IPS-NIHi7 (cell line): ENCODE measurements around the gene DPP4.

Experiments used
- DNase-seq: peaks from one replicate; pipeline ENCODE4 v3.0.0; 2012; ENCODE audit warnings: mixed read lengths; ENCODE audit errors: extremely low spot score

The DPP4 gene

DNA sequence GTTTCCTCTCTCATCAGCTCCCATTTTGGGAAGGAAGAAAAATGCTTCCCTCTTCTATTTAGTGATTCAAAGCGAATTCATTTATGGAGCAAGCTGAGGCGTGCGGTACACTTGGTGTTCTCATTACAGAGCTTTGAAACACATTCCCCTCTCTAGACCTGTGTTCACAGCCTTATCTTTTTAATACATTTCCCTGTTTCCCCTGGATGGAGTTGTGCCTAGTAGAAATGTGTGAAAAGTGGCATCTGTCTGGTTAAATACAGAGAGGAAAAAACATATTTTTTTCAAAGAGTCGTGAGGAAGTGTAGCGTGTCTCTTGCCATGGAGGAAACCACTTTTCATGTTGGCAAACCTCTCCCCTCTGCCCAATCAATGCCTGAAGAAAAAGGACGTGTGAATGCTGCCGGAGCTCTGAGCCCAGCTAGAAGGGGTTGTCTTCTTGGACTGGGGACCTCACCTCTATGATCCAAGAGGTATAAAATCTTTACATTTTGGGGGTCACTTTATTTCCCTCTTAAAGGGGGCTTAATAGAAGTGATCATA, 52.4 kb downstream of the DPP4 start:
- no peak for DNase-seq

GRCh38 chr2:162018530-162018929, 55.5 kb downstream of the DPP4 start:
- no peak for DNase-seq

- DNase-seq, result no peak
Observed at GRCh38 chr2:162017233-162017632, 56.8 kb downstream of the DPP4 start.

- DNase-seq, result no peak
Observed at GRCh38 chr2:162016080-162016479, 57.9 kb downstream of the DPP4 start.

GRCh38 chr2:162014751-162015150, 59.3 kb downstream of the DPP4 start:
- DNase-seq, result no peak

DNA sequence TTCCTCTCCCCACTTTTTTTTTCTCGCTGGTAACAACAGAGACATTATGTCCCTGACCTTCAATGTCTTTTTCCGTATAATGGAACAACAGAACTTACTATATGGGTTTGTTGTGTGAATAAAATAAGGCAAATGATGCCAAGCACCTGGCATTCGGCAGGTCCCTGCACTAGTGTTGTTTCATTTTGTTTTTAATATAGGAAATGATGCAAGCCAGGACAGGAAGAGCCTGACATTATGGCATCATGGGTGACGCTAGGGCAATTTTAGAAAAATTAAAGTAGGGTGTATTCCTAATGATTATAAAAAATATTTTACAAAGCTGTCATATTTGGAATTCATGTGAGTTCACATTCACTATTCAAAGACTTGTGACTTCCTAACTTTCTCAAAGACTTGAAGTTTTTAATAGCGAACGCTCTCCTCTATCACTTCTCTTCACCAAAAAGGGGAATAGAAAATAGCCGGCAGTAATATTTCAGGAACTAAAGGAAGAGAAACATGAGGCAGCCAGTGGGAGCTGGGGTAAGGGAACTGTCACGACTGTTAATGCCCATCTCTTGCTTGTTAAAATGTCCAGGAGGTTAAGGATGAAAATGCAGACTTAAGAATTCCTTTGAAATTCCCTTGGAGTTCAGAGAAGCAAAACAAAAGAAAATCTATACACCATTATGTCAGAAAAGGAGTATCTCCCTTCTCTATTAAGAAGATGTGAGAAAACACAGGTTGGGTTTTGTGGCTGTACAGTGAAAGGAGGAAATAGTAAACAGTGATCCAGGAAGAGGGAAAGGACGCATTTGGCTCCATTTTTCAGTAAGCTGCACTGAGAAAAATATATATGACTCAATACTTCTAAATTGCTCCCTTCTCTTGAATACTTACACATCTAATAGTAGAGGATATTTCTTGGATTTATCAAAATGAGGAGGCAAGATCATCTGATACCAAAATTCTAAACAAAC, 60.2 kb downstream of the DPP4 start:
- no peak for DNase-seq

DNA sequence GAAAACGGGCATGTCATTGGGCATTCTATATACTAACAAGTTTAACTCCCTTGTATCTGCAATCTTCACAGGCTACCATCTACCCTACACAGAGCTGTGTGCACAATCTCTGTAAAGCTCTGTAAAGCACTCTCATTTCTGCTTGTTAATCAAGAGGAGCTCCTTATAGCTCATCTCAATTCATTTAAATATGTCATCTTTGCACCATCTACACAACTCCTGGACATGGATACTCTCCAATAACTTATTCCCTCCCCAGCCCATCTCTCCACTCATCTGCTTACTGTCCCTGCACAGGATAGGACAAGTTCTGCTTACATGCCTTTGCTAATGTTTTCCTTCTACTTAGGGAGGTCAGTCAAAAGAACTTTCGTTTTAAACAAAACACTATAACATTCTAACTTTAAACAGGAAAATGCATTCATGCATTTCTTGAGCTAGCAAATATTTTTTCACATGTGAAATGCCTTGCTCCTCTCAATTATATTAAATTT, 61.4 kb downstream of the DPP4 start:
- no peak for DNase-seq

GRCh38 chr2:162011706-162012564, 62.1 kb downstream of the DPP4 start:
- DNase-seq, result no peak

DNA sequence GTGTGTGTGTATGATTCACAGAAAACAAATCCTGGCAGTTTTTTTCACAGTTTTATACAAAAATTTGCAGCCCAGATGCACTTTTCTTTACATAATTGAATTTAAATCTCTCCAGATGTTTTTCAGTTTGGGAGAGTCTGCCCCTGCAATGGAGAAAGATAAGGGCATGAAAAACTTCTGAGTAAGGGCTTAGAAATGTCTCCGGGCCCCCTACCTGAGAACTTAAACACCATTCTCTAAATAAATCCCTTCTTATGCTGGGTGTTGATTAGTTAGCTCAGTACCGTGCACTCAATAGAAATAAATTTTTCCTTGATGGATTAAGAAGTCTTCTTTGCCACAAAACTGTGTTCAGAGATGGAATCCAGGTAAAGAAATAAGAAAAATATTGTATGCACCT, 64.5 kb downstream of the DPP4 start:
- no peak for DNase-seq

- DNase-seq, result no peak
Observed at GRCh38 chr2:162007447-162008040, 66.5 kb downstream of the DPP4 start.

DNA sequence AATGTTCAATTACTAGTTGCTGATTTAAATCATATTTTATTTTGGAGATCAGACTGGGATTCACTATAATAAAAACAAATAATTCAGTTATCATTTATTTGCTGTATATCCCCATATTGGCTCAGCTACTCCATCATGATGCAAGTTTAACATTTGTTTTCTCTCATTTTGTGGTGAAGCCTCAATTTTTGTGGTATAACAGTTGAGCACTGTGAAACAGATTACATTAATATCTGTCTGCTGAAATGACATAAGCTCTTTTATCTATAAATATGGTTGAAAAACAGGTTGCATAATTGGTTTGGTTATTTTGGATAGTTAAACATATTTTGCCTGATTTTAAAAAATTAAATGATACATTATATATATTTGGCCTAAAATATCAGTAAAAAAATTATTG, 67.7 kb downstream of the DPP4 start:
- DNase-seq, result no peak

GRCh38 chr2:162004031-162004430, 70.0 kb downstream of the DPP4 start:
- no peak for DNase-seq

DNA sequence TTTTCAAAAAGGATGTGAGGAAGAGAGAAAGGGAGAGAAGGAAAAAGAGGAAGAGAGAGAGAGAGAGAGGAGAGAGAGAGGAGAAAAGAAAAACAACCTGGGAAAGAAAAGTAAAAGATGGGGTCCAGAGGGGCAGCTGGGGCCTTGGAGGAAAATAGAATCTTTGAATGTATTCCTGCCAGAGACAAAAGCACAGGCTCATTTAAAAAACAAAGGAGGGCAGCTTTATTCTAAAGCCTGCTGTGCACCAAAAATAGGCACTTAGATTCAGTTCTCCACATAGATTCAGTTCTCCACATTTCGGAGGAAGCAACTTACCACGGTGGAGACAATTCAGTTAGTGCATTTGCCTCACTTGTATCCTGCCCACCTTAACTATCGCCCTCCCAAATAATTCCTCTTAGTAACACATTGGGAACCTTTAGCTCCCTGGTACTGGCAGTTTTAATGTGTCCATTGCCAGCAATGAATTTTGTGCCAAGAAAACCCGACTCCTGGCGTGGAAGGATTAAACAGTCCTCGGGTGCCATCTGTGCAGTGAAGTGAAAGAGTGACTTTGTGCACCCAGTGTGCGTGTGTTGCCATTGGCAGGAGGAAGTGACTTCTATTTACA, 71.3 kb downstream of the DPP4 start:
- DNase-seq, result no peak

GRCh38 chr2:162000431-162000830, 73.6 kb downstream of the DPP4 start:
- no peak for DNase-seq

GRCh38 chr2:161999321-161999720, 74.7 kb downstream of the DPP4 start:
- DNase-seq, result no peak

- peak; percentile 24 for DNase-seq
Observed at GRCh38 chr2:161998857-161999256, 75.2 kb downstream of the DPP4 start.

DNA sequence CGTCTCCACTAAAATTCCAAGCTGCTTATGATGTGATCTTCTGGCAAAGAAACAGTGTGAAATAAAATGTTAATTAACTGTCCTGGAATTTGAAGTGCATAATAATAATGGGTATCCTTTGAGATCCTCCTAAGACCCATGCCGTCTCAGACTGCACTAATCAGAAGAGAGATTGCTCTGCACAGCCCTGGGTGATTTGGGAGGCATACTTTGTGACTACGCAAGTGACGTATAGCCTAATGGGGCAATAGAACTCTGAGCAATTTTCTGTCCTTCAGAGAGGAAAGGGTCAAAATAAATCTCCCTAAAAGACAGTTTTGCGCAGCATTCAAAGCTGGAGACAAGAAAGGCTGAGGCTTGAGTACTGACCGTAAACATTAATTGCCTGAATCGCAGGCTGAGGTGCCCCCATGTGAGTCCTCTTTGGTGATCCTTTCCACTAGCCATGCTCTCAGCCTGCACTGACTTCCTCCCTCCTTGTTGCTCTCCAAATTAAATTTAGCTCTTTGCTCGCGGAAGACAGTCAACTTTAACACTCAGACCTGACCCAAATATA, 76.0 kb downstream of the DPP4 start:
- no peak for DNase-seq

DNA sequence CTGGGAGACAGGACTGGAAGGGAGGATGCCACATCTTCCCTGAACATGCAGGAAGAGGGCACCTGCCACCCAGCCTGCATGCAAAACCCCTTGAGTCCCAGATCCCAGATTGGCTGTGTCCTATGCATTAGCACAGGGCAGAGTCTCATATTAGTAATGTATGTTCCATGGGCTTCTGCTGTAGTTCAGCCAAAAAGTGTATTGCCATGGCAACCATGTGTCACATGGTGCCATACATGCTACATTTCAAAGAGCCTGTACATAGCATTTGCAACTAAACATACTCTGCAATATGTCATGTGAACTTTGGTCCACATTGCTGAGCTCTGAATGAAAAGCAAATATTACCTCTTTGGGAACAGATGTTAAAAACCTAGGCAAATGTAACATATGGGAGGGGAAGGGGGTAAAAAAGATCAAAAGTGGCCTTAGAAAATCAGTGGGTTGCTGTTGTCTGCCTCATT, 78.4 kb downstream of the DPP4 start:
- no peak for DNase-seq

DNA sequence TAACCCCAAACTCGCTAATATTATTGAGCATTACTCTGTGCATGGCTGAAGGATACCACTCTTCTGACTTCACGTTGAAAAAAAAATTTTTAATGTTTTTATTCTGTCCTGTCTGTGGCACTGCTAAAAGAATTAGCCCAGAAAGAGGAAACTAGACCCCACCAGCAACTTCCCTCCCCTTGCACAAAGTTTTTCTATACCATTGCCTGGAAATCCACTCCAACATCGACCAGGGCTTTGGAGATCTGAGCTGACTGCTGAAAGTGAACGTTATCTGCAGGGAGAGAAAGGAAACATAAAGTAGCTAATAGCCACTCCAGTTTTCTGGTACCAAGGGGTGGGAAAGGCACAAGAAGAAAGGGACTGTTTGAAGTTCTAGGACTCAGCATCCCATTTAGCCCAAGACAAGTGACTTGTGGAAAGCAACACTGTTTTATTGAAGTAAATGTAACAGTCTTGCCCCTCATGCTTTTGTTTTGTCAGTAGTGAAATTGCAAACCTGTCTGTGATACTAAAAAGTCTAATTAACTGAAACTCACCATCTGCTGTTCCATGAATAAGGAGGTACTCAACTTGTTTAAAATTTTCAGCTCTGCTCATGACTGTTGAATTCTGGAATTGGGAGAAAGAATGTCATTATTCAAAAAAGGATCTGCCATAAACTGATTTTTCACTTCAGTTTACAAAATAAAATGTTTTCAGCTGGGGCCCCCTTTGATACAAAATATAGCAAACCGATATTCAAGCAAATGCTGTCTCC, 79.1 kb downstream of the DPP4 start:
- DNase-seq, result no peak

- no peak for DNase-seq
Observed at GRCh38 chr2:161992531-161992930, 81.5 kb downstream of the DPP4 start.
